Germinal center (tissue), 1 donor: ENCODE results near the gene TMC5.
"Not testable (repeated sequence)": the region's sequence is repeated elsewhere in the genome, so short reads cannot be mapped to it uniquely, and the experiment has no call there.

Experiments used
- DNase-seq: peaks from one replicate; pipeline ENCODE4 v3.0.0; 2012; ENCODE audit warnings: mixed read lengths, low spot score

Gene TMC5

GRCh38 chr16:19417640-19418039 is at the start of gene TMC5:
Gene TMC5, plus strand, starts transcription at chr16:19417883. Its CDS starts 22,156 bp downstream, at chr16:19440039.
- DNase-seq, result peak; percentile 9

GRCh38 chr16:19372541-19372940 is 45.1 kb upstream of the TMC5 start:
- DNase-seq, result not testable (repeated sequence)

- no peak for DNase-seq
Observed at GRCh38 chr16:19374402-19374801, 43.3 kb upstream of the TMC5 start.

GRCh38 chr16:19375561-19376158 is 42.0 kb upstream of the TMC5 start:
- DNase-seq, result peak; percentile 74

- no peak for DNase-seq
Observed at GRCh38 chr16:19377864-19378263, 39.8 kb upstream of the TMC5 start.

- no peak for DNase-seq
Observed at GRCh38 chr16:19378511-19378910, 39.2 kb upstream of the TMC5 start.

- DNase-seq, result no peak
Observed at GRCh38 chr16:19379838-19380237, 37.8 kb upstream of the TMC5 start.

- DNase-seq, result no peak
Observed at GRCh38 chr16:19380328-19380727, 37.4 kb upstream of the TMC5 start.

- no peak for DNase-seq
Observed at GRCh38 chr16:19382084-19382801, 35.4 kb upstream of the TMC5 start.

- no peak for DNase-seq
Observed at GRCh38 chr16:19382887-19383816, 34.5 kb upstream of the TMC5 start.

- no peak for DNase-seq
Observed at GRCh38 chr16:19384656-19385055, 33.0 kb upstream of the TMC5 start.

- DNase-seq, result no peak
Observed at GRCh38 chr16:19386525-19386924, 31.2 kb upstream of the TMC5 start.

GRCh38 chr16:19389246-19389645 is 28.4 kb upstream of the TMC5 start:
- DNase-seq, result peak; percentile 69

GRCh38 chr16:19391185-19391776 is 26.4 kb upstream of the TMC5 start:
- not testable (repeated sequence) for DNase-seq

- no peak for DNase-seq
Observed at GRCh38 chr16:19392352-19392751, 25.3 kb upstream of the TMC5 start.

- DNase-seq, result no peak
Observed at GRCh38 chr16:19393226-19394111, 24.2 kb upstream of the TMC5 start.

GRCh38 chr16:19395646-19396267 is 21.9 kb upstream of the TMC5 start:
- DNase-seq, result not testable (repeated sequence)

- no peak for DNase-seq
Observed at GRCh38 chr16:19396555-19397011, 21.1 kb upstream of the TMC5 start.

- not testable (repeated sequence) for DNase-seq
Observed at GRCh38 chr16:19397373-19397772, 20.3 kb upstream of the TMC5 start.

- no peak for DNase-seq
Observed at GRCh38 chr16:19400711-19401110, 17.0 kb upstream of the TMC5 start.
